KOPT-K1 (cell line): Measurements from ENCODE around the gene CAPN3.

Experiments used
- H3K27ac ChIP-seq: fragments of 200-600 bp; sonication (generic); 2 replicates; pipeline ENCODE4 v1.5.1; 2016; ENCODE audit warnings: antibody characterized with exemption, mild to moderate bottlenecking, low read depth, low read length; ENCODE audit not compliant: poor library complexity, severe bottlenecking
- H3K36me3 ChIP-seq: fragments of 200-600 bp; sonication (generic); 2 replicates; pipeline ENCODE4 v1.5.1; 2017; ENCODE audit warnings: antibody characterized with exemption, mild to moderate bottlenecking, low read length, moderate library complexity; ENCODE audit not compliant: insufficient read depth
- H3K9me3 ChIP-seq: fragments of 200-600 bp; sonication (generic); 2 replicates; pipeline ENCODE4 v1.5.1; 2017; ENCODE audit warnings: antibody characterized with exemption, low read length, mild to moderate bottlenecking; ENCODE audit not compliant: insufficient read depth, poor library complexity, severe bottlenecking

CAPN3 gene

GRCh38 chr15:42445551-42445950 lies 86.2 kb downstream of the CAPN3 start:
- H3K9me3 ChIP-seq = no peaks in the 10 kb centered on the region
- no peak overlapping the region for H3K27ac ChIP-seq
- H3K36me3 ChIP-seq = peaks cover 77% of the 10 kb centered on the region

GRCh38 chr15:42447599-42447998 lies 88.3 kb downstream of the CAPN3 start:
- Histone ChIP-seq H3K9me3 (no peaks in the 10 kb centered on the region), H3K27ac (no peak overlapping the region), H3K36me3 (peaks cover 78% of the 10 kb centered on the region)

GRCh38 chr15:42448281-42448680 lies 89.0 kb downstream of the CAPN3 start:
- peaks cover 75% of the 10 kb centered on the region for H3K36me3 ChIP-seq
- H3K9me3 ChIP-seq = no peaks in the 10 kb centered on the region

GRCh38 chr15:42449770-42450424 lies 90.6 kb downstream of the CAPN3 start:
- H3K27ac ChIP-seq = no peak overlapping the region
- H3K9me3 ChIP-seq = no peaks in the 10 kb centered on the region
- H3K36me3 ChIP-seq = peaks cover 64% of the 10 kb centered on the region

More at GRCh38 chr15:42448281-42448680, 89.0 kb downstream of the CAPN3 start:
- no peak overlapping the region for H3K27ac ChIP-seq

- H3K9me3 ChIP-seq = no peaks in the 10 kb centered on the region
- H3K36me3 ChIP-seq = peaks cover 59% of the 10 kb centered on the region
- H3K27ac ChIP-seq = no peak overlapping the region
Observed at GRCh38 chr15:42450425-42450790, 91.1 kb downstream of the CAPN3 start.

- Histone ChIP-seq H3K36me3 (peaks cover 29% of the 10 kb centered on the region), H3K27ac (no peak overlapping the region)
Observed at GRCh38 chr15:42453826-42454225, 94.5 kb downstream of the CAPN3 start.

GRCh38 chr15:42456531-42456930 lies 97.2 kb downstream of the CAPN3 start:
- no peak overlapping the region for H3K27ac ChIP-seq
- peaks cover 3% of the 10 kb centered on the region for H3K36me3 ChIP-seq
- no peaks in the 10 kb centered on the region for H3K9me3 ChIP-seq

More at GRCh38 chr15:42453826-42454225, 94.5 kb downstream of the CAPN3 start:
- no peaks in the 10 kb centered on the region for H3K9me3 ChIP-seq

- H3K36me3 ChIP-seq = no peaks in the 10 kb centered on the region; the same call in none of the 2 replicates
- H3K27ac ChIP-seq = no peak overlapping the region
- no peaks in the 10 kb centered on the region for H3K9me3 ChIP-seq
Observed at GRCh38 chr15:42456971-42457370, 97.7 kb downstream of the CAPN3 start.

- Histone ChIP-seq H3K27ac (no peak overlapping the region), H3K36me3 (no peaks in the 10 kb centered on the region; the same call in none of the 2 replicates), H3K9me3 (no peaks in the 10 kb centered on the region)
Observed at GRCh38 chr15:42457445-42458442, 98.4 kb downstream of the CAPN3 start.

- Histone ChIP-seq H3K36me3 (peaks cover 30% of the 10 kb centered on the region), H3K27ac (no peak overlapping the region), H3K9me3 (no peaks in the 10 kb centered on the region)
Observed at GRCh38 chr15:42461261-42461660, 102.0 kb downstream of the CAPN3 start.
